ENCODE data around the gene TSPEAR.
"Not testable (repeated sequence)": the region's sequence is repeated elsewhere in the genome, so short reads cannot be mapped to it uniquely, and the experiment has no call there.

The TSPEAR gene

DNA sequence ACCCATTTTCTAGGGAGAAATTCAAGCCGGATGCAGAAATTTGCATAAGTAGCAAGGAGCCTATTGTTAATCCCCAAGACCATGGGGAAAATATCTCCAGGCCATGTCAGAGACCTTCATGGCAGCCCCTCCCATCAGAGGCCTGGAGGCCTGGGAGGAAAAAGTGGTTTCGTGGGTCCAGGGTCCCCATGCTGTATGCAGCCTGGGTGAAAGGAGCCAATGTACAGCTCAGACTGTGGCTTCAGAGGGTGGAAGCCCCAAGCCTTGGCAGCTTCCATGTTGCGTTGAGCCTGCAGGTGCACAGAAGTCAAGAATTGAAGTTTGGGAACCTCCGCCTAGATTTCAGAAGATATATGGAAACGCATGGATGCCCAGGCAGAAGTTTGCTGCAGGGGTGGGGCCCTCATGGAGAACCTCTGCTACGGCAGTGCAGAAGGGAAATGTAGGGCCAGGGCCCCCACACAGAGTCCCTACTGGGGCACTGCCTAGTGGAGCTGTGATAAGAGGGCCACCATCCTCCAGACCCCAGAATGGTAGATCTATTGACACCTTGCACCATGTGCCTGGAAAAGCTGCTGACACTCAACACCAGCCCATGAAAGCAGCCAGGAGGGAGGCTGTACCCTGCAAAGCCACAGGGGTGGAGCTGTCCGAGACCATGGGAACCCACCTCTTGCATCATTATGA lies 101.1 kb downstream of the TSPEAR start:
- not testable (repeated sequence) for DNase-seq (ENCODE audit: low read depth, low spot score)

- no peak for DNase-seq (ENCODE audit: low read depth, low spot score)
Measured at GRCh38 chr21:44609193-44609592, 102.2 kb downstream of the TSPEAR start.

DNA sequence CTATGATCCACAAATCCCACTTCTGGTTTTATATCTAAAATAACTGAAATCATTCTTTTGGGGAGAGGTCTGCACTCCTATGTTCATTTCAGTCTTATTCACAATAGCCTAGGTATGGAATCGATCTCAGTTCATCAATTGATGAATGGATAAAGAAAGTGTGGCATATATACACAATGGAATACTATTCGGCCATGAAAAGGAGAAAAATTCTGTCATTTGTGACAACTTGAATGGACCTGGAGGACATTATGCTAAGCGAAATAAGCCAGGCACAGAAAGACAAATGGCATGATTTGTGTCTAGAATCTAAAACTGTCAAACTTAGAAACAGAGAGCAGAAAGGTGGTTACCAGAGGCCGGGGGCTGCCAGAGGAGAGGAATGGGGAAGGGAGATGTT lies 104.9 kb downstream of the TSPEAR start:
- DNase-seq (ENCODE audit: low read depth, low spot score): no peak

GRCh38 chr21:44603911-44604310 lies 107.5 kb downstream of the TSPEAR start:
- DNase-seq (ENCODE audit: low read depth, low spot score): no peak

DNA sequence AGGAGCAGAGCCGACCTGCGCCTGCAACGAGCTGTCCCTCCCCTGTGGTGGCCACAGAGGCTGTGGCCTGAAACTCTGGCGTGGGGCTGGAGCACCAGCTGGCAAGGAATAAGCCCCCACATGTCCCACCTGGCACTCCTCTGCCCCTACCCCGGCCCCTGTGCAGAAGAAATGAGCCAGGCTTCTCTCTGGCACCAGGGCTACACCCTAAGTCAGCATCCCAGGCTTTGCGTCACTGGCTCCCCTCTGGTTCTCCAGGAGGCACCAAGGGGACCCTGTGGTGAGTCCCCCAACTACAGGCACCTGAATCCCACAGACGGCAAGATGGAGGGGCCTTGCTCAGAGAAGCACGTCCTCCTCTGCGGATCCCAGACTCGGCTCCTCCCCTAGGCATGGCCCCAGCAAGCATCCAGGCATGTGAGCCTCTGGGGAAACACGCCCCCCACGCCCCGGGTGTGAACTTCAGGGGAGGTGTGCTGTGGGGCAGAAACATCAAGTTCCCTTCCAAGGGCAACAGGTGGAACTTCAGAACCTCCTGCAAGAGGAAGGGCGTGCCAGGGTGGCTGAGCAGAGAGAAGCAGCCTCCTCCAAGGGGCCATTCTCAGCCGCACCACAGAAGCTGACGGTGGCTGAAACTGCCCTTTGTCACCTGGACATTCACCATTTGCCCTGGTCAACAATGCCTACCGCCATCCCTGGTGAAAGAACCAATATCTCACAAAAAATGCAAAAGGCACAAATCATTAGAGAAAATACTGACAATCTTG lies 108.1 kb downstream of the TSPEAR start:
- no peak for DNase-seq (ENCODE audit: low read depth, low spot score)

DNA sequence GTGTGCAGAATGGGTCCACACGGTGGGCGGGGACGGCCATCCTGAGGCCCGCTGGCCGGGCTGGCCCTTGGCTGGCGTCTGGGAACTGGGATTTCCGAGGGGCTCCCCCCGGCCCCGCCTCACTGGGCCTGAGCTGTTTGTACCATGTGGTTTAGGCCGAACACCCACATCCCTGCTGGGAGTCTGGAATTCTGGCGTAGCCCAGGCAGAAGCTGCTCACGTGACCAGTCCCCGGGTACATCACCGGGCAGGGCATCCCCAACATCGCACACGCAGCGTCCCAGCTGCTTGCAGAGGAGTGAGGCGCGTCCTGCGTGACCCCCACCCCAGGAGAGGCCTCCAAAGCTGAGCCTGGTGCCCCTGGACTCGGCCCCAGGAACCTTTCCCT lies 108.9 kb downstream of the TSPEAR start:
- DNase-seq (ENCODE audit: low read depth, low spot score): no peak

- no peak for DNase-seq (ENCODE audit: low read depth, low spot score)
Measured at GRCh38 chr21:44601596-44602462, 109.5 kb downstream of the TSPEAR start.

- DNase-seq (ENCODE audit: low read depth, low spot score): not testable (repeated sequence)
Measured at GRCh38 chr21:44601091-44601490, 110.3 kb downstream of the TSPEAR start.

DNA sequence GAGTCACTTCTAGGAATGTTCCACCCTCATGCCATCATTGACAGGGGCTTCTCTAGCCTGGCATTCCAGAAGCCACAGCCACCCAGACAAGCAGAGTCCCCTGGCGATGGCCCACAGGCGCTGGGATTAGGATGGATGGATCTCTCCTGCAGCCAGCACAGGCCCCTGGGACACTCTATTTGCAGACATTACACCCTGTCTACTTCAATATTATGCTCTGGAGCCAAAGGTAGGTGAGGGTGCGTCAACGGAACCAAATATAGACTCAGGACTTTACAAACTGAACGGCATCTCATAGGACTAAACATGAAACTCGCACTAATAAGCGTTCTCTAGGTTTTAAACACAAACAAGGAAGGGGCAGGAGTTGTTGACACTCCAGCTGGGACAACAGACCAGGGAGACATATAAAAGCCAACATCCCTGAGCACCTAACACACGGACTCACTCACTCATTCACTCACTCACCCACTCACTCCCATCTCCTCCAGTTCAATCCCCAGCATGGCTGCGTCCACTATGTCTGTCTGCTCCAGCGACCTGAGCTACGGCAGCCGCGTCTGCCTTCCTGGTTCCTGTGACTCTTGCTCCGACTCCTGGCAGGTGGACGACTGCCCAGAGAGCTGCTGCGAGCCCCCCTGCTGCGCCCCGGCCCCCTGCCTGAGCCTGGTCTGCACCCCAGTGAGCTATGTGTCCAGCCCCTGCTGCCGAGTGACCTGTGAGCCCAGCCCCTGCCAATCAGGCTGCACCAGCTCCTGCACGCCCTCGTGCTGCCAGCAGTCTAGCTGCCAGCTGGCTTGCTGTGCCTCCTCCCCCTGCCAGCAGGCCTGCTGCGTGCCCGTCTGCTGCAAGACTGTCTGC lies 111.0 kb downstream of the TSPEAR start, which contains the start of gene KRTAP10-7:
TSS of gene KRTAP10-7 (plus strand) at position 480 of the 861 bp plus-strand sequence. CDS start at position 505, 25 bp downstream.
- DNase-seq (ENCODE audit: low read depth, low spot score): not testable (repeated sequence)

DNA sequence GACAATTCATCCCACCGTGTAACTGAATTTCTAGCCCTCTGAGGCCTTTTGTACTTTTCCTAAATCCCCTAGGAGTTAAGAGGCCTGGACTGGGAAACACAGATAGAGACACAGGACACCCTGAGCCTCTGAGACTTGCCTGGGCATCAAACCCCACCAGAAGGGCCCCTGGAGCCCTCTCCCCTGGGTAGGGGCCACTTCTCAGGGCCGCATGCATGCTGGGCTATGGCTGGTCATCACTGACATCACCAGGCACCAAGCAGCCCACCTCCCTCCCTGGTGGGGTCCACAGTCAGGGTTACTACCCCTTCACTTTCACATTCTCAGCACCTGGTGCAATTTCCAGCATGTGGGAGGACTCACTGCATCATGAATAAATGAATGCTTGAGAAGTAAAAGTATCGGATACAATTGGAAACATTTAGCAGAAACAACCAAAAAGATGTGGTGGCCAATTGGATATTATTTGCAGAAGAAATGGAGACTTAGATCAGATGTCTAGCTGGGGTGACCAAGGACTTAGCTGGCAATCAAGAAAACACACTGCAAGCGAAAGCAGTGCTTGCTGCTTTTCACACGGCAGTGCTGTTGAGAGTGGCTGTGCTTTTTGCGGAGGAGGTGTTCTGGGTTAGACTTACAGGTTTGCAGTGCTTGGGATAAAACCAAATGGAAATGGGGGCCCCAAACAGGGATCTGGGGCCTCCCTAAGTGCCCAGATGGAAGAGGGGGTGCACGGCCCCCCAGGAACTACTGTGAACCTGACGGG lies 111.9 kb downstream of the TSPEAR start:
- no peak for DNase-seq (ENCODE audit: low read depth, low spot score)

DNA sequence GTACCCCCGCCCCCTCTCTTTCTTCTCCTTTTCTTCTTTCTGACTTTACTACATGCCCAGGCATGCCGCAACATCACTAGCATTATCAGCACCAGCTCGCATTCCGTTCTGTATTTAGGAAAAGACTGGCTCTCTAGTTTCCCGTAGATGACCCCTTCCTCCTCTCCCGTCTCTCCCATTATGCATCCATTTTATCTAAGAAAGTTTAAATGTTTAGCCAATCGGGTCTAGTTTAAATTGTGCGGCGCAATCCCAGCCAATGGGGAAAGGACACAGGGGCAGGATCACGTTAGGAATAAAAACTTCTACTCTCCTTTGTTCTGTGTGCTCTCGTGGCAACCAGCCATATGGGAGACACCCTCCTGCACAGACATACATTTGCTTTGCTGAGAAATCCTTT lies 113.3 kb downstream of the TSPEAR start:
- DNase-seq (ENCODE audit: low read depth, low spot score): no peak

DNA sequence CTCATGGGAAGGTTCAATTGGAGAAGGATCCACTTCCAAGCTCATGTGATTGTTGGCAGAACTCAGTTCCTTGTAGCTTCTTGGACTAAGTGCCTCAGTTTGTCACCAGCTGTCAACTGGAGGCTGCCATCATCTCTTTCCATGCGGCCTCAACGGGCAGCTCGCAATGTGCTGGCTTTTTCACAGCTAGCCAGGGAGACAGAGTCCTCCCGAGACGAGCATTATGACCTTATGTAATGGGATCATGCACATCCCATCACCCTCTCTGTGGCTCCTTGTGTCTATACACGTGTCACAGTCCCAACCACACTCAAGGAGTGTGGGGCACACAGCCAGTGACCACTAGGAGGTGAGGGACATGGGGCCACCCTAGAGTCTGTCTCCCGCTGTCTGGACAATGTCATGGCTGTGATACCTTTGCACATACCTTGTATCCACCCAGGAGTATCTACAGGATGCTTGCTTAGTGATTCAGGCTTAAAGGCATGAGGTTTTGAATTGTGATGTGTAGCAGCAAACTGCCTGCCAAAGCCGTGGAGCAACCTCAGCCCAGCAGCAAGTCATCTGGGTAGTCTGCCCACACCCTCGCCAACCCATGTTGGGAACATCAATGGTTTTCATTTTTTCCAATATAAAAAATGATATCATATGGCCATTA lies 115.2 kb downstream of the TSPEAR start:
- DNase-seq (ENCODE audit: low read depth, low spot score): no peak

GRCh38 chr21:44595524-44595923 lies 115.8 kb downstream of the TSPEAR start:
- no peak for DNase-seq (ENCODE audit: low read depth, low spot score)

- no peak for DNase-seq (ENCODE audit: low read depth, low spot score)
Measured at GRCh38 chr21:44594406-44594916, 116.9 kb downstream of the TSPEAR start.

DNA sequence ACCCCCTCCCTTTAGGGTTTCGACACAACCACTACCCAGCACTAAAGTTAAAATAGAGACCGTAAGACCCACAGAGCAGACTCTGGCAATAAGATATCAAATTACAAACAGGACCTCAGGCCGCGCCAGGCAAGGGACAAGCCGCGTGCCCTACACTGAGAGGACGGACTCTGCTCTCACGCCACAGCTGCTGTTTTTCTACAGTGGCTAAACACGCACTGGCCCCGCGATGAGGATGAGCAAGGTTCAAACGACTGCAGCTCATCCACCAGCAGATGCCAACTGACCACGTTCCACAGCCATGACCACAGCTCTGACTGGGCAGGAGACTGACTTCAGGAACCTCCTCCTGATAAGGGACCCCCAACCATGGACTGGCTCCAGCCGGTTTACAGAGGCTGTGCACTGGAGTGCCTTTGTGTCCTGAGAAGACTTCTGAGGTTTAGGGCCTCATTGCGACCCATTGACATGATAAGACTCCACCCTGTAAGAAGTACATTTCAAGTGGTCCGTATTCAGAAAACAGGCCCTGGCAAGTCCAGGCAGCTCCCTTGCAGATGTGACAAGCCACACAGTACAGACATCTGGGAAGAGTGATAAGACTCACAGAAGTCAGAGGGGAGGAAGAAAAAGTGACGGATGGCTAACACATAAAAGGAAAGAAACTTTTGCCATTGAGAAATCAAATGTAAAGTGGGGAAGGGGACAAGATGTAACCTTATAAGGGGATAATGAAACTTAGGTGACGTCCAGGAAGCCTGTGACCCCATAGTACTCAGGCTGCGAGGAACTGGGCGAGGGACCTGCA lies 117.6 kb downstream of the TSPEAR start:
- no peak for DNase-seq (ENCODE audit: low read depth, low spot score)

DNA sequence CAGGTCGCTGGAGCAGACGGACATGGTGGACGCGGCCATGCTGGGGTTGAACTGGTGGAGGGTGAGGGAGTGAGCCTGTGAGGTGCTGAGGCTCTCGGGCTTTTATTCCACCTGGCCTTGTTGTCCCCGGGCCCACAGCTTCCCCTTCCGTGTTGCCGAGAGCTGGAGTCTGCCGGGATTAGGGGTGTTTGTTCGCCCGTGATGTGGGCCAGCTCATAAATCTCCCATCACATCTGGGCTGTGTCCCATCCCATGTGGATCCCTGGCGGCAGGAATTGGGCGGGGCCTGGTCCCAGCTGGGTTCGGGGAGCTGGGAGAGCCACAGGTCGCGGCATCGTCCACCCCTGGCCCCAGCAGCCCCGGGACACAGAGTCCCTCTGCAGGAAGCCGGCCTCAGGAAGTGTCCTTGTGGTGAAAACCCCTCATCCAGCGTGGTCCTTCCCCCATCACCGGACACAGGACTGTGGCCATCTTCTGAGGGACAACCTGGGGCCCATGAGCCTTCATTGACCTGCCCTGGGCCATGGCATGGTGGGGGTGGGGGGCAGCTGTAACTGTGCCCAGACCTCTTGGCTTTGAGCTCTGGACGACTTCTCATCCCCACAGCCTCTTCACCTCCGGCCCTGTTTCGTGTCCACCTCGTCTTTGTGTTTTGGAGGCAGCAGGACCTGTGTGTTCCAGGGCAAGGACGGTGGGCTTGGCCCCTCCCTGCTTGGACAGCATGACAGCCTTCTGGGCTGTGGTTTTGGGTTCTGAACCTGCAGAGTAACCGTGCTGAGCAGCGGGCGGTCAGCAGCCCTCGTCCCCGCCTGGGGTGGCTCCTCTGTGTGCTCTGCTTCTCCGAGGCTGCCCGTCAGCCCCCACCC lies 118.7 kb downstream of the TSPEAR start, which contains the start of gene KRTAP10-6:
TSS of gene KRTAP10-6 (minus strand) at position 60 of the 866 bp plus-strand sequence. CDS start at position 39, 21 bp downstream.
- DNase-seq (ENCODE audit: low read depth, low spot score): no peak

GRCh38 chr21:44591801-44592130 lies 119.6 kb downstream of the TSPEAR start:
- not testable (repeated sequence) for DNase-seq (ENCODE audit: low read depth, low spot score)
